NCI-H2107 (cell line): ENCODE measurements around the gene PRAMEF2.
"Not testable (repeated sequence)": the region's sequence is repeated elsewhere in the genome, so short reads cannot be mapped to it uniquely, and the experiment has no call there.

Experiments
- DNase-seq: peaks from one replicate; lab custom pipeline; 2025; lab: John Stamatoyannopoulos, UW

Gene PRAMEF2, protein sequence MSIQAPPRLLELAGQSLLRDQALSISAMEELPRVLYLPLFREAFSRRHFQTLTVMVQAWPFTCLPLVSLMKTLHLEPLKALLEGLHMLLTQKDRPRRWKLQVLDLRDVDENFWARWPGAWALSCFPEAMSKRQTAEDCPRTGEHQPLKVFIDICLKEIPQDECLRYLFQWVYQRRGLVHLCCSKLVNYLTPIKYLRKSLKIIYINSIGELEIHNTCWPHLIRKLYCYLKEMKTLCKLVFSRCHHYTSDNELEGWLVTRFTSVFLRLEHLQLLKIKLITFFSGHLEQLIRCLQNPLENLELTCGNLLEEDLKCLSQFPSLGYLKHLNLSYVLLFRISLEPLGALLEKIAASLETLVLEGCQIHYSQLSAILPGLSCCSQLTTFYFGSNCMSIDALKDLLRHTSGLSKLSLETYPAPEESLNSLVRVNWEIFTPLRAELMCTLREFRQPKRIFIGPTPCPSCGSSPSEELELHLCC

GRCh38 chr1:12856786-12857185, at the start of gene PRAMEF2:
PRAMEF2 (plus strand) TSS chr1:12857086; CDS start chr1:12859010, 1,924 bp downstream.
- DNase-seq: not testable (repeated sequence)

DNA sequence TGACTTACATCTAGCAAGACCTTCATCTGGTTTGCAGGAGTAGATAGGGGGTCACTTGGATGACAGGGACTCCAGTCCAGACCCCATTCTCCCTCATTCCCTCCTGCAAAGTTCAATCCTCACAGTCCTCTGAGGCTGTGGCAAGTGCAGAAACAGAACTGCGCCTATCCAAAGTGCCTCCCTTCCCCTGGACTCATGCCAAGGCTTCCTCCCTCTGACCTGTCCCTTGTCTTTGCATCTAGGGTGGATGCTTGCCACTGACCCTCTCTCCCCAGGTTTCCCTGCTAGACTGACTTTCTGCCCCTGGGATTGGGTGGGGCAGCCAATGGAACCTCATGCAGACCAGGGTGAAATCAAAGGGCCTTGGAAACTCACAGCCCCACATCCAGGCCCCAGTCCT, 47.0 kb upstream of the PRAMEF2 start:
- no peak for DNase-seq

GRCh38 chr1:12810691-12811408, 46.0 kb upstream of the PRAMEF2 start:
- no peak for DNase-seq

- no peak for DNase-seq
These were observed 45.5 kb upstream of the PRAMEF2 start for GRCh38 chr1:12811409-12811784.

- not testable (repeated sequence) for DNase-seq
These were observed 37.8 kb upstream of the PRAMEF2 start for GRCh38 chr1:12819061-12819460.

DNA sequence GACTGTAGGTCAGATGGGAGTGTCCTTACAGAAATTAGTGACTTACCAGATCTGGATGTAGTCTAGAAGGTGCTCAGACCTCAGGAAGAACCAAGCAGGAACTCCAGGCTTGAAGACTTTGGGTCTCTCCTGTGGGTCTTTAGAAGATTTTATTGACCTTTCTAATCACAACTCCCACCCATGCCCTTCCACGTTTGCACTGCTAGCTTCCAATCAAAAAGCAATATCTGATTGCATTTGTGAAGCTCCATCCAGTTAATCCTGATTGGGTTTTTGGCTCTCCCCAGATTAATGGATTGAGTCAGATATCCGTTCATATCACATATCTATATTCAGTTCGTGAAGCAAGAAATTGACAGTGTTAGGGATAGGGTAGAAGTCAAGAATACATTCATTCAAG, 25.6 kb upstream of the PRAMEF2 start, which contains the start of gene PRAMEF11:
Gene PRAMEF11, minus strand, starts transcription at position 101 of the 400 bp plus-strand sequence. CDS start 2,621 bp downstream, outside the sequence.
- DNase-seq: not testable (repeated sequence)

GRCh38 chr1:12833251-12833650, 23.6 kb upstream of the PRAMEF2 start:
- DNase-seq: not testable (repeated sequence)

GRCh38 chr1:12848620-12849019, 8.3 kb upstream of the PRAMEF2 start, which contains the start of gene HNRNPCL1:
HNRNPCL1 (minus strand) TSS chr1:12848720; CDS start chr1:12848289, 431 bp downstream.
- not testable (repeated sequence) for DNase-seq

DNA sequence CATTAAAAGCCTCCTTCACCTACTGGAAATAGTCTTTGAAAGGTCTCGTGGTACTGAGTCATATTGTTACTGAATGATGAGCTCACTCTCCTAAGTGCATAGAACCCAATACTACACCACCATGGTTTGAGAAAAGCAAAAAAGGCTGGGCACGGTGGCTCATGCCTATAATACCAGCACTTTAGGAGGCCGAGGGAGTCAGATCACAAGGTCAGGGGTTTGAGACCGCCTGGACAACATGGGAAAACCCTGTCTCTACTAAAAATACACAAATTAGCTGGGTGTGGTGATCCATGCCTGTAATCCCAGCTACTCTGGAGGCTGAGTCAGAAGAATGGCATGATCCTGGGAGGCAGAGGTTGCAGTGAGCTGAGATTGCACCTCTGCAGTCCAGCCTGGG, 5.1 kb upstream of the PRAMEF2 start:
- no peak for DNase-seq

DNA sequence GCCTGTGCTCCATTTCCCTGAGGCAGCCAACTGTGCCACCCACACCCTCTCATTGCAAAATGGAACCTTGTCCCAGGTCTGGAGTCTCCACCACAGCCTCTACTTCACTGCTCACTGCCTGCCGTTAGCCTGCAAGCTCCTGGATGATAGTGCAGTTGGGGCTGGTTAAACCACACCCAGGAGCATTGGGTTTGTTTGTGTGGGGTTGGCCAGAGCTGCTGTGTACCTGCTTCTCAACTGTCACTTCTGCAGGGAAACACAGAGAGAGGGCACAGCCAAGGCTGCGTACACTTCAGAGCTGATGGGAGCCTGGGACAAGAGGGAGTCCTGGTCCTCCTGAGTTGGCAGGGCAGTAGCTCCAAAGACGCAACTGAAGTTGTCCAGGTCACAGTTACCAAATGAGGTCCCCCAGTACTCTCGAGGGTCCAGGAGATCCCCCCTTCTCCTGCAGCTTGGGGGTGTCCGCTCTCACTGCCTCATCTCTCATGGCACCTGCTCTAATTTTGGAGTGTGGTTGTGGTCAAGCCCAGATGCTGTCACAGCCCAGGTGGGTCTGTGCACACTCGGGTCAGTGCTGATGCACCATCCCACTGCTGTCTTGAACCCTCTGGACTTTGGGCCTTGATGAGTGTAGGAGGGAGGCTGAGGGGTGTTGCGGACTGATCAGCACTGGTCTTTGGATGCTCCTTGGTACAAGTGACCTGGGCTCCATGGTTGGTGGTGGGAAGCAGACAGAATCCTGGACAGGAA, 6.4 kb downstream of the PRAMEF2 start:
- not testable (repeated sequence) for DNase-seq

DNA sequence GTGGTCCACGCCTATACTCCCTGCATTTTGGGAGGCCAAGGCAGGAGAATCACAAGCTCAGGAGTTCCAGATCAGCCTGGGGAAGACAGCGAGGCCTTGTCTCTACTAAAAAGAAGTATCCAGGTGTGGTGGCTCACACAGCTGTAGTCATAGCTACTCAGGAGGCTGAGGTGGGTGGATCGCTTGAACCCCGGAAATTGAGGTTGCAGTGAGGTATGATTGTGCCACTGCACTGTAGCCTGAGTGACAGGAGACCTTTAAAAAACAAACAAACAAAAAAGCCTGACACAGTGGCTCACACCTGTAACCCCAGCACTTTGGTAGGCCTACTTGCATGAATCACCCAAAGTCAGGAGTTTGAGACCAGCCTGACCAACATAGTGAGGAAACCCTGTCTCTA, 21.6 kb downstream of the PRAMEF2 start:
- not testable (repeated sequence) for DNase-seq

GRCh38 chr1:12886101-12886500, 29.2 kb downstream of the PRAMEF2 start, which contains the start of gene PRAMEF4:
PRAMEF4 (minus strand) TSS chr1:12886201; CDS start chr1:12883394, 2,807 bp downstream.
- DNase-seq: not testable (repeated sequence)

DNA sequence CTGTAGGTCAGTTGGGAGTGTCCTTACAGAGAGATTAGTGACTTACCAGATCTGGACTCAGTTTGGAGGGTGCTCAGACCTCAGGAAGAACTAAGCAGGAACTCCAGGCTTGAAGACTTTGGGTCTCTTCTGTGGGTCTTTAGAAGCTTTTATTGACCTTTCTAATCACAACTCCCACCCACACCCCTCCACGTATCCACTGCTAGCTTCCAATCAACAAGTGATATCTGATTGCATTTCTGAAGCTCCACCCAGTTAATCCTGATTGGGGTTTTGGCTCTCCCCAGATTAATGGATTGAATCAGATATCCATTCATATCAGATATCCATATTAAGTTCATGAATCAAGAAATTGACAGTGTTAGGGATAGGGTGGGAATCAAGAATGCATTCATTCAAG, 41.3 kb downstream of the PRAMEF2 start, which contains the start of gene PRAMEF10:
Gene PRAMEF10, minus strand, starts transcription at position 101 of the 400 bp plus-strand sequence. CDS start 2,423 bp downstream, outside the sequence.
- not testable (repeated sequence) for DNase-seq

DNA sequence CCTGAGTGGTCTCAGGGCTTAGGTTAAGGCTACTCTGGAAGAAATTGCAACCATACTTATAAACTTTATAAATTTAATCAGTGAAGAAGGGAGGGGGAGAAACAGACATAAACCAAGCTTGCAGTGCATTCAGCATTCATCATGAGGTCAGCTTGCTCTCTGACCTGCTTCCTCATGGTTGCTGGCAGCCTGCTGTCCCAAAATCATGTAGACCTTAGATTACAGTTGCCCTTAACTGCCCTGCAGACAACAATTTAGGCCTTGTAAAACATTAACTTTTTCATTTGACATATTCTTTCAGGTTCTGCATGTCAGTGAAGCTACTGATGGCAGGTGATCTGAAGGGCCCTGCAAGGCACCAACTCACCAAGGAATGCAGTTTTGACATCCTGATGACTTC, 42.3 kb downstream of the PRAMEF2 start:
- DNase-seq: not testable (repeated sequence)

- not testable (repeated sequence) for DNase-seq
These were observed 47.1 kb downstream of the PRAMEF2 start for GRCh38 chr1:12903793-12904572.
